ENCODE measurements around the gene DBF4B. TPM values are rescaled to one million over a fixed set of nuclear protein-coding genes. Genes with fewer than 3 reads are reported as not detected.

DBF4B gene
- total RNA-seq, 2 experiments from 2014 or later, result 29.0 to 31.0 TPM

DNA sequence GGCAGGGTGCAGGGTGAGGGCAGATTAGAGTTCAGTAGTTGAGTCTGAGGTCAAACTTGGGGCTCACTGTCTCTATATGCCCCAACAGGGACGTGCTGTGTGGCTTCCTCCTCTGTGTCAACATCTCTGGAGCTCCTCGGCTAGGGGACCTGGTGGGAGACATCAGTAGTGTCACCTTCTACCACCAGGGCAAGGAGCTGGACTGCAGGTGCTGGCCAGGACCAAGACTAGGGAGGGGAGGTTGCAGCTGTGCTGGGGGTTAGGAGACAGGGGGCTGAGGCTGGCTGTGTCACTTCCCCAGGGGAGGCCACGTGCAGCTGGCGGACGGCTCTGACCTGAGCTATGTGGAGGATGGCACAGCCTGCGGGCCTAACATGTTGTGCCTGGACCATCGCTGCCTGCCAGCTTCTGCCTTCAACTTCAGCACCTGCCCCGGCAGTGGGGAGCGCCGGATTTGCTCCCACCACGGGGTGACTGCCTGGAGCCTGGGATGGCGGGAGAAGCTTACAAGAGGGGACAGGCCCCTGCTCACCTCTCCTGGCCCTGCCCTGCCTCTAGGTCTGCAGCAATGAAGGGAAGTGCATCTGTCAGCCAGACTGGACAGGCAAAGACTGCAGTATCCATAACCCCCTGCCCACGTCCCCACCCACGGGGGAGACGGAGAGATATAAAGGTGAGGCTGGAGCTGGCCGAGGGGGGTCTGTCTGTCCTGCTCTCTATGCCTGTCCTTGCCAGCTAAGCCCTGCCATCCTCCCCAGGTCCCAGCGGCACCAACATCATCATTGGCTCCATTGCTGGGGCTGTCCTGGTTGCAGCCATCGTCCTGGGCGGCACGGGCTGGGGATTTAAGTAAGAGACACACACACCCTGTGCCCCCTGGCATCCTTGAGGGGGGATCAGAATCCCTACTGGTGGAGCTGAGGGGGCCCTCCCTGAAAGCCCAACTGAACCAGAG is 69.2 kb downstream of the DBF4B start:
- Mint-ChIP-seq H3K9me3 (no peaks in the 10 kb centered on the region), H3K4me3 (no peak overlapping the region), H3K36me3 (ENCODE audit: low read depth) (no peaks in the 10 kb centered on the region), H3K4me1 (peaks cover 15% of the 10 kb centered on the region), H3K27me3 (peaks cover 8% of the 10 kb centered on the region), H3K27ac (no peak overlapping the region)
- ChIA-PET CTCF (interaction anchor here (0.5 to 11.7 kb wide), 11 partner anchors 14 to 437 kb away, joined by 3 to 144 read pairs (median 3); partner anchors contain the start of genes ACBD4 and EFTUD2), POLR2A (interaction anchor here (1.0 to 1.9 kb wide), 2 partner anchors 51 to 121 kb away, joined by 3 to 5 read pairs; partner anchors contain the start of gene EFTUD2)
- no peak for DNase-seq

- H3K36me3 Mint-ChIP-seq (ENCODE audit: low read depth), result no peaks in the 10 kb centered on the region
- H3K9me3 Mint-ChIP-seq, result no peaks in the 10 kb centered on the region
- no peak overlapping the region for H3K27ac Mint-ChIP-seq
- H3K27me3 Mint-ChIP-seq, result peaks cover 8% of the 10 kb centered on the region
- POLR2A ChIA-PET, result interaction anchor here (0.5 to 1.0 kb wide), 2 partner anchors 86 to 120 kb away, joined by 3 read pairs; partner anchors contain the start of gene EFTUD2
- peaks cover 15% of the 10 kb centered on the region for H3K4me1 Mint-ChIP-seq
- peak overlapping the region; percentile 17 for H3K4me3 Mint-ChIP-seq
- DNase-seq, result no peak
- CTCF ChIA-PET, result interaction anchor here (0.6 to 11.7 kb wide), 15 partner anchors 15 to 419 kb away, joined by 3 to 144 read pairs (median 3); partner anchors contain the start of genes ACBD4 and EFTUD2
These were observed 70.3 kb downstream of the DBF4B start for GRCh38 chr17:44778656-44779210.

DNA sequence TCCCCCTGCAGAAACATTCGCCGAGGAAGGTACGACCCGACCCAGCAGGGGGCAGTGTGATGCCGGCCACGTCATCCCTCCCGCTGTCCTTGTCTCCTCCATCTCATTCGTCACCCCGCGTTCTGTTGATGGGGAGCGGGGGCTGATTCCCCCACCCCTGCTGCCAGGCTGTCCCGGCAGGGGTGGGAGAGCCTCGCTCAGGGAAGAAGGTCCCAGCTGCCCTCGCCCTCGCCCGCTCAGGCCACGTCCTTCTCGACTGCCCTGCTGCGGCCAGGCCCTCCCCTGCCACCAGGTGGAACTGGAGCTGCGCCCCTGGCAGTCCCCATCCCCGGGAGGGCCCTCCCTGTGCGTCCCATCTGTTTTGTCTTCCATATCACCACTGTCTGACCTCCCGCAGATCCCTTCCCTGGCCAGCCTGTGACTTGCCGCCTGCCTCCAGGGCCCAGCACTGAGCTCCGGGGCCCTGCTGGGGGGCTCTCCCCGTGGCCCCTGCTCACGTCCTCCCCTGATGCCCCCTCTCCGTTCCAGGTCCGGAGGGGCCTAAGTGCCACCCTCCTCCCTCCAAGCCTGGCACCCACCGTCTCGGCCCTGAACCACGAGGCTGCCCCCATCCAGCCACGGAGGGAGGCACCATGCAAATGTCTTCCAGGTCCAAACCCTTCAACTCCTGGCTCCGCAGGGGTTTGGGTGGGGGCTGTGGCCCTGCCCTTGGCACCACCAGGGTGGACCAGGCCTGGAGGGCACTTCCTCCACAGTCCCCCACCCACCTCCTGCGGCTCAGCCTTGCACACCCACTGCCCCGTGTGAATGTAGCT is 71.0 kb downstream of the DBF4B start:
- Mint-ChIP-seq H3K27me3 (peaks cover 8% of the 10 kb centered on the region), H3K36me3 (ENCODE audit: low read depth) (no peaks in the 10 kb centered on the region), H3K4me1 (peaks cover 15% of the 10 kb centered on the region), H3K4me3 (peak overlapping the region; percentile 17), H3K9me3 (no peaks in the 10 kb centered on the region), H3K27ac (no peak overlapping the region)
- ChIA-PET CTCF (interaction anchor here (0.7 to 11.7 kb wide), 14 partner anchors 16 to 356 kb away, joined by 3 to 144 read pairs (median 4); partner anchors contain the start of gene ACBD4), POLR2A (interaction anchor here (0.5 to 1.1 kb wide), 2 partner anchors 83 to 85 kb away, joined by 3 read pairs; no protein-coding TSS in a partner anchor)
- peak; percentile 84 for DNase-seq

- no peaks in the 10 kb centered on the region for H3K36me3 Mint-ChIP-seq (ENCODE audit: low read depth)
- peaks cover 11% of the 10 kb centered on the region for H3K4me1 Mint-ChIP-seq
- CTCF ChIA-PET, result interaction anchor here (1.4 to 11.7 kb wide), 7 partner anchors 17 to 101 kb away, joined by 5 to 144 read pairs (median 7); no protein-coding TSS in a partner anchor
- H3K27ac Mint-ChIP-seq, result no peak overlapping the region
- POLR2A ChIA-PET, result interaction anchor here (1.1 kb wide), 1 partner anchor 82 kb away, joined by 3 read pairs; no protein-coding TSS in a partner anchor
- H3K27me3 Mint-ChIP-seq, result peaks cover 8% of the 10 kb centered on the region
- H3K4me3 Mint-ChIP-seq, result no peak overlapping the region
- DNase-seq, result no peak
- H3K9me3 Mint-ChIP-seq, result no peaks in the 10 kb centered on the region
These were observed 71.7 kb downstream of the DBF4B start for GRCh38 chr17:44780161-44780560.

GRCh38 chr17:44780845-44781480 is 72.5 kb downstream of the DBF4B start:
- Mint-ChIP-seq H3K27ac (no peak overlapping the region), H3K4me3 (no peak overlapping the region), H3K4me1 (peaks cover 6% of the 10 kb centered on the region), H3K9me3 (no peaks in the 10 kb centered on the region), H3K27me3 (peaks cover 8% of the 10 kb centered on the region), H3K36me3 (ENCODE audit: low read depth) (no peaks in the 10 kb centered on the region)
- no peak for DNase-seq
- ChIA-PET CTCF (interaction anchor here (2.8 to 11.7 kb wide), 2 partner anchors 85 to 100 kb away, joined by 7 to 144 read pairs; no protein-coding TSS in a partner anchor), POLR2A (interaction anchor here (1.1 to 1.5 kb wide), 2 partner anchors 16 to 84 kb away, joined by 3 to 4 read pairs; no protein-coding TSS in a partner anchor)

DNA sequence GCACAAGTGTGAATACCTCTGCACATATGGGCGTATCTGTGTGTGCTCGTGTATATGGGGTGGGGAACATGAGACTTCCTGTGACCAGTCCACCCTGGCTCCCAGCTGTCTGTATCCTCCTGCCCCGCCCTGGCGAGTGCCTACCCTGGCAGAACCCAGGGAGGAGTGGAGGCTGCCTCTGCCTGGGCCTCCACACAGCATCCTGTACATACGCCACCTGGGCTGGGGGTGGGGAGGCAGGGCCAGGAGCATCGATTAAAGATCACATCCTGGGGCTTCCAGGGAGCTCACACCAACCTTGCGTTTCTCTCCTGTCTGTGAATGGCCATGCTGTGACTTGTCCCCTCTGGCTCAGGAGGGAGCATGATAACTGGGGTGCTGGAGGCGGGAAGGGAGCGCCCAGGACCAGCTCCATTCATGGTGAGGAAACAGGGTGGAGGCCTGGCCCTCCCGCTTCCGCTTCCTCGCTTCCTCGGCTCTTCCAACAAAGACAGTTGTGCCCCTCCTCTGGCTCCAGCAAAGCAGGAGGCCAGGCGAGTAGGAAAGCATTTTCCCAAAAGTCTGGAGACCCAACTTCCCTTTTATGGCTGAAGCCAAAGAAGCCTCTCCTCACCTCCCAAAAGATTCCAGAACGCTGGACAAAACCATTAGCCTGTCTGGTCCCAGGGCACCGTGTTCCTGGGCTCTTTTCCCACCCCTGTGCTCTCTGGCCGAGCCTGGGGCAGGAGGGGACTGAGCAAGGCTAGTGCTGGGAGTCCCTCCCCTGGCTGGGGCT is 73.3 kb downstream of the DBF4B start:
- peaks cover 8% of the 10 kb centered on the region for H3K27me3 Mint-ChIP-seq
- no peak overlapping the region for H3K27ac Mint-ChIP-seq
- H3K4me1 Mint-ChIP-seq, result peaks cover 3% of the 10 kb centered on the region
- POLR2A ChIA-PET, result interaction anchor here (1.1 to 1.5 kb wide), 2 partner anchors 15 to 83 kb away, joined by 3 to 4 read pairs; no protein-coding TSS in a partner anchor
- no peak for DNase-seq
- no peak overlapping the region for H3K4me3 Mint-ChIP-seq
- CTCF ChIA-PET, result interaction anchor here (11.7 kb wide), 1 partner anchor 84 kb away, joined by 144 read pairs; no protein-coding TSS in a partner anchor
- no peaks in the 10 kb centered on the region for H3K36me3 Mint-ChIP-seq (ENCODE audit: low read depth)
- H3K9me3 Mint-ChIP-seq, result no peaks in the 10 kb centered on the region

DNA sequence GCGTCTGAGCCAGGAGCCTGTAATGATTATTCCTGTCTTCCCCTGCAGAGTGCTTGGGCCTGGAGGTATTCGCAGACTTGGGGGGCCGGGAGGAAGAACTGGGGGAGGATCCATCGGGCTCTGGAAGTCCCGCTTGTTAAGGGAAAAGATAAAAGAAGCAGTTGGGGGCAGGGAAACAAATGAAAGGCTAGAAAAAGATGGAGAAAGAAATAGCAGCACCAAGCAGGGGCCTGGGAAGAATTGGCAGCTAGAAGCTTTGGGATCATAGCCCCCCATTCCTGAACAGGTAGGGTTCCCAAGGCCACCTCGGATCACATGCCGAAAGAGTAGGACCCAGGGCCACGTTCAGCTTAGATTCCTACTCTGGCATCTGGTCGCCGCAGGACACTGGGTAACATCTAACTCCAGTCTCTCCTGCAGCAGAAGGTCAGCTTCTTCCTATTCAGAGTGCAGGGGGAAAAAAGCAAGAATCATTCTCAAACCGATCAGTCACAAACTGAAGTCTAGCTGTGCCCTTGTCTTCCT is 73.9 kb downstream of the DBF4B start:
- no peak overlapping the region for H3K27ac Mint-ChIP-seq
- H3K9me3 Mint-ChIP-seq, result no peaks in the 10 kb centered on the region
- no peak overlapping the region for H3K4me3 Mint-ChIP-seq

DNA sequence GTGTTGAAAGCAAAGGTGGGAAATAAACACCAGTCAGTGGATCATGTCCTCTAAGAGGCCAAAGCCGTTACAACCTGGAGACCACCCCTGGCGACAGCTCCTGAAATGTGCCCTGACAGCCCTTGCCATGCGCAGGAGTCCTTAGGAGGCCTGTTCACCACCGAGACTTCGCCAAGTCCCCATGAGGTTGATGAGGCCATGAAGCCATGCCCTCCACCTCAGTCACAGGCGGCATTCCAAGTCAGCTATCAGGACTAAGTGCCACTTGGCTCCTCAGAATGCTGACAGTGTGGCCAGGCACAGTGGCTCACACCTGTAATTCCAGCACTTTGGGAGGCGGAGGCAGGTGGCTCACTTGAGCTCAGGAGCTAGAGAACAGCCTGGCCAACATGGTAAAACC is 77.5 kb downstream of the DBF4B start:
- no peak overlapping the region for H3K4me3 Mint-ChIP-seq
- no peaks in the 10 kb centered on the region for H3K36me3 Mint-ChIP-seq (ENCODE audit: low read depth)
- H3K27ac Mint-ChIP-seq, result no peak overlapping the region
- no peaks in the 10 kb centered on the region for H3K4me1 Mint-ChIP-seq
- ChIA-PET POLR2A (no interaction called here), CTCF (no interaction called here)
- no peak for DNase-seq
- no peaks in the 10 kb centered on the region for H3K9me3 Mint-ChIP-seq
- H3K27me3 Mint-ChIP-seq, result no peaks in the 10 kb centered on the region

More for the DNA sequence above, 73.9 kb downstream of the DBF4B start:
- no peaks in the 10 kb centered on the region for H3K36me3 Mint-ChIP-seq (ENCODE audit: low read depth)
- peaks cover 3% of the 10 kb centered on the region for H3K4me1 Mint-ChIP-seq
- POLR2A ChIA-PET, result no interaction called here
- DNase-seq, result no peak
- CTCF ChIA-PET, result interaction anchor here (11.7 kb wide), 1 partner anchor 83 kb away, joined by 144 read pairs; no protein-coding TSS in a partner anchor
- H3K27me3 Mint-ChIP-seq, result peaks cover 5% of the 10 kb centered on the region

DNA sequence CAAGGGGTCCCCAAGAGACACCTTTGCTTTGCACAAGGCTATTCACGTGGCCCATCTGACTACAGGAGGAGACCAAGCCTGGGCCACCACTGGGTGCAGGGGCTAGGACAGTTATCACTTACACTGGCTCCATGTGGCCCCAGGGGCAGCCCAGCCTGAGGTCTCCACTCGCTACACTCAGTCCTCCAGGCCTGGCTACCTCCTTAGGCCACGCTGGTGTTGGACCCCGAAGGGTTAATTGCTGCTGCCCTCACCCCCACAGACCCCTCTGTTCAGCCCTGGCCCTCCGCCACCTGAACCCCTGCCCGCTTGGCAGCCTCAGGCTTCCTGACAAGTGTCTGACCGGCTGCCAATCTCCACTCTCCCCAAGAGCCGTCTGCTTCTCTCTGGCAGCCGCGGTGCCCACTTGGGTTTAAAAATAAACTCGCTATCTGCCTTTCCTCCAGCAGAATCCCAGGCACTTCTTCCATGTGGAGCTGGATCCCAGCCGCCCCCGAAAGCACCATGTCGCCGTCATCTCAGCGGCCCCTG is 78.2 kb downstream of the DBF4B start:
- Mint-ChIP-seq H3K27ac (no peak overlapping the region), H3K27me3 (no peaks in the 10 kb centered on the region), H3K4me1 (no peaks in the 10 kb centered on the region), H3K9me3 (no peaks in the 10 kb centered on the region), H3K36me3 (ENCODE audit: low read depth) (no peaks in the 10 kb centered on the region), H3K4me3 (no peak overlapping the region)
- POLR2A ChIA-PET, result no interaction called here
- CTCF ChIA-PET, result no interaction called here
- DNase-seq, result no peak

GRCh38 chr17:44787271-44787940 is 78.9 kb downstream of the DBF4B start:
- H3K36me3 Mint-ChIP-seq (ENCODE audit: low read depth), result no peaks in the 10 kb centered on the region
- no peak for DNase-seq
- no peak overlapping the region for H3K27ac Mint-ChIP-seq
- H3K4me1 Mint-ChIP-seq, result no peaks in the 10 kb centered on the region
- no peaks in the 10 kb centered on the region for H3K9me3 Mint-ChIP-seq
- H3K27me3 Mint-ChIP-seq, result no peaks in the 10 kb centered on the region
- ChIA-PET POLR2A (no interaction called here), CTCF (no interaction called here)
- H3K4me3 Mint-ChIP-seq, result no peak overlapping the region

- H3K36me3 Mint-ChIP-seq (ENCODE audit: low read depth), result no peaks in the 10 kb centered on the region
- ChIA-PET POLR2A (no interaction called here), CTCF (no interaction called here)
- no peak overlapping the region for H3K27ac Mint-ChIP-seq
- peaks cover 2% of the 10 kb centered on the region for H3K27me3 Mint-ChIP-seq
- H3K9me3 Mint-ChIP-seq, result no peaks in the 10 kb centered on the region
- H3K4me1 Mint-ChIP-seq, result no peaks in the 10 kb centered on the region
- H3K4me3 Mint-ChIP-seq, result no peak overlapping the region
- DNase-seq, result no peak
These were observed 79.7 kb downstream of the DBF4B start for GRCh38 chr17:44788139-44788538.
